Vagina (tissue), 2 donors: ENCODE results near the gene POLR2B.

Experiments used
- POLR2AphosphoS5 ChIP-seq, 2 donors: sonication (generic); formaldehyde crosslinking; IDR thresholded peaks; one replicate each; pipeline ENCODE4 v1.9.0; 2017; ENCODE audit warnings: antibody characterized with exemption in 2 of 2, mild to moderate bottlenecking in 2 of 2, low read depth in 1 of 2; ENCODE audit not compliant: insufficient read depth in 1 of 2
- TF ChIP-seq, protein P1 (sequence below), 3 experiments: fragments of 450-650 bp in 2 of 3; fragments of 200-600 bp in 1 of 3; sonication (generic) in 1 of 3; IDR thresholded peaks; one replicate each; pipeline ENCODE4 v1.5.1; 2017 to 2019; ENCODE audit warnings: antibody characterized with exemption in 3 of 3, mild to moderate bottlenecking in 2 of 3, moderate library complexity in 2 of 3

DNA sequence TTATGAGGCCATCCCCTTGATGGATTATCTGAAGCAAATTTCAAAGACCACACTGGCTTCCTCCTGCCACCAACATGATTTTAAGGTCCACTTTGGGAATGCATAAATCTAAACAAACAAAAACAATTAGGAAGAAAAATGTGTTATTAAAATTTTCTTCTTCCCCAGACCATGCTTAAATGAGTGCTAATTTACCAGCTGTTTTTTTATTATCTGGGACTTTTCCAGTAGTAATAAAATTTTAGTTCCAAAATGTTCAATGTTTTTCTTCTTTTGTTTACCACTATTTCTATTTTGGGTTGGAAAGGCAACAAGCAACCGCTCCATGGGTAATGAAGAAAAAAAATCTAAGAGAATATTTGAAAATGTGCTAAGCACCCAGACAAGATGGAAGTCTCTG lies 62.3 kb downstream of the POLR2B start:
- TF ChIP-seq, protein P1, sequence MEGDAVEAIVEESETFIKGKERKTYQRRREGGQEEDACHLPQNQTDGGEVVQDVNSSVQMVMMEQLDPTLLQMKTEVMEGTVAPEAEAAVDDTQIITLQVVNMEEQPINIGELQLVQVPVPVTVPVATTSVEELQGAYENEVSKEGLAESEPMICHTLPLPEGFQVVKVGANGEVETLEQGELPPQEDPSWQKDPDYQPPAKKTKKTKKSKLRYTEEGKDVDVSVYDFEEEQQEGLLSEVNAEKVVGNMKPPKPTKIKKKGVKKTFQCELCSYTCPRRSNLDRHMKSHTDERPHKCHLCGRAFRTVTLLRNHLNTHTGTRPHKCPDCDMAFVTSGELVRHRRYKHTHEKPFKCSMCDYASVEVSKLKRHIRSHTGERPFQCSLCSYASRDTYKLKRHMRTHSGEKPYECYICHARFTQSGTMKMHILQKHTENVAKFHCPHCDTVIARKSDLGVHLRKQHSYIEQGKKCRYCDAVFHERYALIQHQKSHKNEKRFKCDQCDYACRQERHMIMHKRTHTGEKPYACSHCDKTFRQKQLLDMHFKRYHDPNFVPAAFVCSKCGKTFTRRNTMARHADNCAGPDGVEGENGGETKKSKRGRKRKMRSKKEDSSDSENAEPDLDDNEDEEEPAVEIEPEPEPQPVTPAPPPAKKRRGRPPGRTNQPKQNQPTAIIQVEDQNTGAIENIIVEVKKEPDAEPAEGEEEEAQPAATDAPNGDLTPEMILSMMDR (IDR thresholded peaks at IDR 0.05), result no peak
- no peak for TF ChIP-seq POLR2AphosphoS5 (IDR thresholded peaks at IDR 0.05; ENCODE audit: insufficient read depth in 1 of 2, low read depth in 1 of 2)
